ENCODE data around the gene INA. TPM values are rescaled to one million over a fixed set of nuclear protein-coding genes. Genes with fewer than 3 reads are reported as not detected.

INA gene
- total RNA-seq, 1 experiment from 2014 or later, result 0.08 TPM

- no peaks in the 10 kb centered on the region for H3K27me3 ChIP-seq (ENCODE audit: control insufficient read depth, insufficient read depth, low read length)
- DNase-seq (ENCODE audit: low read depth, low spot score), result no peak
- TF ChIP-seq SIN3A (IDR thresholded peaks at IDR 0.05; ENCODE audit: borderline replicate concordance, insufficient read depth, low read depth, low read length) (no peak), POLR2AphosphoS5 (IDR thresholded peaks at IDR 0.05; ENCODE audit: low read depth, low read length) (no peak), REST (IDR thresholded peaks at IDR 0.05; ENCODE audit: insufficient read depth in 1 of 2, low read depth in 2 of 2, low read length in 1 of 2) (no peak), CTCF (IDR thresholded peaks at IDR 0.05) (no peak), TCF7L2 (IDR thresholded peaks at IDR 0.05; ENCODE audit: low read depth, low read length) (no peak)
- in situ Hi-C loops (cut with HindIII; ENCODE audit: low pct_unique_long_range_greater_than_20kb, low sequenced_read_pairs), result no loop called here
- intact Hi-C loops (cut with micrococcal nuclease; ENCODE audit: unreplicated experiment), result no loop called here
- ChIA-PET POLR2A (no interaction called here), CTCF (no interaction called here)
- H3K4me3 ChIP-seq (ENCODE audit: low read depth in 2 of 2, low read length in 2 of 2), result no peak overlapping the region
- H3K9me3 ChIP-seq (ENCODE audit: control insufficient read depth, insufficient read depth, low read depth, low read length), result no peaks in the 10 kb centered on the region
- no peaks in the 10 kb centered on the region for H3K4me1 ChIP-seq (ENCODE audit: control insufficient read depth, insufficient read depth, low read length)
- H3K27ac ChIP-seq (ENCODE audit: low read length), result no peak overlapping the region
- H3K36me3 ChIP-seq (ENCODE audit: control insufficient read depth, insufficient read depth, low read length), result peaks cover 7% of the 10 kb centered on the region; the same call in 1 of the 2 replicates
- no TSS peak for BruUV-seq (replicated peaks)
- ATAC-seq, result no peak
These were observed 30.7 kb downstream of the INA start for GRCh38 chr10:103307594-103307993.

- in situ Hi-C loops (cut with HindIII; ENCODE audit: low pct_unique_long_range_greater_than_20kb, low sequenced_read_pairs), result no loop called here
- intact Hi-C loops (cut with micrococcal nuclease; ENCODE audit: unreplicated experiment), result no loop called here
- Histone ChIP-seq H3K9me3 (ENCODE audit: control insufficient read depth, insufficient read depth, low read depth, low read length) (no peaks in the 10 kb centered on the region), H3K27ac (ENCODE audit: low read length) (no peak overlapping the region), H3K4me3 (ENCODE audit: low read depth in 2 of 2, low read length in 2 of 2) (no peak overlapping the region), H3K36me3 (ENCODE audit: control insufficient read depth, insufficient read depth, low read length) (peaks cover 16% of the 10 kb centered on the region), H3K27me3 (ENCODE audit: control insufficient read depth, insufficient read depth, low read length) (no peaks in the 10 kb centered on the region), H3K4me1 (ENCODE audit: control insufficient read depth, insufficient read depth, low read length) (no peaks in the 10 kb centered on the region)
- CTCF ChIA-PET, result interaction anchor here (0.7 kb wide), 1 partner anchor 22 kb away, joined by 3 read pairs; no protein-coding TSS in a partner anchor
- POLR2A ChIA-PET, result no interaction called here
- TF ChIP-seq TCF7L2 (IDR thresholded peaks at IDR 0.05; ENCODE audit: low read depth, low read length) (no peak), REST (IDR thresholded peaks at IDR 0.05; ENCODE audit: insufficient read depth in 1 of 2, low read depth in 2 of 2, low read length in 1 of 2) (no peak), SIN3A (IDR thresholded peaks at IDR 0.05; ENCODE audit: borderline replicate concordance, insufficient read depth, low read depth, low read length) (no peak), CTCF (IDR thresholded peaks at IDR 0.05) (no peak), POLR2AphosphoS5 (IDR thresholded peaks at IDR 0.05; ENCODE audit: low read depth, low read length) (no peak)
- DNase-seq (ENCODE audit: low read depth, low spot score), result no peak
- no peak for ATAC-seq
- no TSS peak for BruUV-seq (replicated peaks)
These were observed 33.3 kb downstream of the INA start for GRCh38 chr10:103310197-103310596.

Data from Panc1 (cell line).